Measurements from ENCODE around the gene ZNF385B.

DNA sequence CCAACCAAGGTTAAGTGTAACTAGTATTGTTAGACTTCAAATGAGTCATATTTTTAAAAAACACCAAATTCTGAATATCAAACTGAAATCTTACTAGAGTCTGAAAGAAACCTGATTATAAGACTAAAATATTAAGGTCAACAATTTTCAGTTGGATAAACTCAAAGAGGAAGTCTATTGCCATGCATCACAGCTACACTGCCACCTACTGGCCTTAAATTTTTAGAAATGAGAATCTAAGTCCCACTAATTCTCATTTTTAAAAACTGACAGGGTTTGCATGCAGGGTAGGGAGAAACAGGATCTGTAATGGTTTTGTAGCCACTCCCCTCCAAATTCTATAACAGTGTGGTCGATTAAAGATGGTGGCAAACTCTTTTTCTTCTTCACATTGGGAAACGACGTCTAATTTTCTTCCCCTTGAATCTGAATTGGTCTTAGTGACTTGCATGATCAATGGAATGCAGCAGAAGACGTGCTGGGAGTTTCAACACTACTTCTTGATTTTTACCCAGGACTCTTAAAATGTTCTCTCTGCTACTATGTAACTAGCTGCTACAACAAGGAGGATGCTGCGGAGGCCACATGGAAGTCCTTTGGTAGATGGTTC, 420.7 kb downstream of the ZNF385B start:
- no peak for TF ChIP-seq POLR2A (IDR thresholded peaks at IDR 0.05)
- TF ChIP-seq, protein P1, sequence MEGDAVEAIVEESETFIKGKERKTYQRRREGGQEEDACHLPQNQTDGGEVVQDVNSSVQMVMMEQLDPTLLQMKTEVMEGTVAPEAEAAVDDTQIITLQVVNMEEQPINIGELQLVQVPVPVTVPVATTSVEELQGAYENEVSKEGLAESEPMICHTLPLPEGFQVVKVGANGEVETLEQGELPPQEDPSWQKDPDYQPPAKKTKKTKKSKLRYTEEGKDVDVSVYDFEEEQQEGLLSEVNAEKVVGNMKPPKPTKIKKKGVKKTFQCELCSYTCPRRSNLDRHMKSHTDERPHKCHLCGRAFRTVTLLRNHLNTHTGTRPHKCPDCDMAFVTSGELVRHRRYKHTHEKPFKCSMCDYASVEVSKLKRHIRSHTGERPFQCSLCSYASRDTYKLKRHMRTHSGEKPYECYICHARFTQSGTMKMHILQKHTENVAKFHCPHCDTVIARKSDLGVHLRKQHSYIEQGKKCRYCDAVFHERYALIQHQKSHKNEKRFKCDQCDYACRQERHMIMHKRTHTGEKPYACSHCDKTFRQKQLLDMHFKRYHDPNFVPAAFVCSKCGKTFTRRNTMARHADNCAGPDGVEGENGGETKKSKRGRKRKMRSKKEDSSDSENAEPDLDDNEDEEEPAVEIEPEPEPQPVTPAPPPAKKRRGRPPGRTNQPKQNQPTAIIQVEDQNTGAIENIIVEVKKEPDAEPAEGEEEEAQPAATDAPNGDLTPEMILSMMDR (IDR thresholded peaks at IDR 0.05): peak in 3 of 4 experiments; percentile 16 to 56 (median 32)
- no peak for TF ChIP-seq EP300 (IDR thresholded peaks at IDR 0.05)
